Measurements from ENCODE around the gene PLA2G7. TPM values are rescaled to one million over a fixed set of nuclear protein-coding genes. Genes with fewer than 3 reads are reported as not detected.

Gene PLA2G7
- total RNA-seq: not detected in 2 replicates

GRCh38 chr6:46734867-46735719, at the start of gene PLA2G7:
Gene PLA2G7 (minus strand): TSS chr6:46735375. CDS start chr6:46722891, 12,484 bp downstream.

GRCh38 chr6:46746696-46747095, 11.5 kb upstream of the PLA2G7 start, which contains the start of gene ANKRD66:
Gene ANKRD66 (plus strand): TSS chr6:46746933. CDS start chr6:46751949, 5,016 bp downstream.

GRCh38 chr6:46687619-46688097, 47.5 kb downstream of the PLA2G7 start, which contains the start of gene TDRD6:
Gene TDRD6 (plus strand): TSS chr6:46687885. CDS start chr6:46688129, 244 bp downstream.

Other genes starting within 250 kb of the PLA2G7 start
- under 0.01 and 0.26 TPM in 2 replicates for gene RCAN2, start 243.9 kb downstream of the PLA2G7 start, total RNA-seq
- 0.22 and 0.52 TPM in 2 replicates for gene CYP39A1, start 82.6 kb downstream of the PLA2G7 start, total RNA-seq
- gene SLC25A27, start 82.4 kb downstream of the PLA2G7 start, total RNA-seq: 0.43 and 1.5 TPM in 2 replicates
- under 0.01 TPM in 1 of 2 replicates, not detected in the other for gene TDRD6, start 47.5 kb downstream of the PLA2G7 start, total RNA-seq
- not detected in 2 replicates for gene ANKRD66, start 11.6 kb upstream of the PLA2G7 start, total RNA-seq
- gene MEP1A, start 58.0 kb upstream of the PLA2G7 start, total RNA-seq: not detected in 2 replicates
- gene ADGRF5, start 186.6 kb upstream of the PLA2G7 start, total RNA-seq: 79.2 and 126 TPM in 2 replicates

All from dermis lymphatic vessel endothelial cell (primary cell).